ENCODE data around the gene SMAD6.

Gene SMAD6

DNA sequence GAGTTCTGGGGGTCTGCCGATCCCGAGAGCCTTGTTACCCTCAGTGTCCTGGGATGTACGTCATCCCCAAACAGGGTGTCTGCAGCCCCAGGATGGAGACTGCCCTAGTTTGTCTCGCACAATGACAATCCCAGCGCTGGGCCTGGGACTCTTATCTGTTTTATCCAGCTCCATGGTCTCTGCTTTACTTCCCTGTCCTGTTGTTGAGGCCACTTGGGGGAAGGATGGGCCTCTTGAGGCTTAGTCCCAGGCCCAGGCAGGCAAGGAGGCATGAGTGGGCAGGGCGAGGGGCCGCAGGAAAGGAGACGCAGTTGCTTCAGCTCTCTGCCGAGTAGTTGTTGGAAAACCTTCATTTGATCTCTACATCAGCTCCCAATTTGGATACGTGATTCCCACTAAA, 17.4 kb downstream of the SMAD6 start:
- DNase-seq (ENCODE audit: low read depth in 1 of 2, low spot score in 1 of 2): no peak

DNA sequence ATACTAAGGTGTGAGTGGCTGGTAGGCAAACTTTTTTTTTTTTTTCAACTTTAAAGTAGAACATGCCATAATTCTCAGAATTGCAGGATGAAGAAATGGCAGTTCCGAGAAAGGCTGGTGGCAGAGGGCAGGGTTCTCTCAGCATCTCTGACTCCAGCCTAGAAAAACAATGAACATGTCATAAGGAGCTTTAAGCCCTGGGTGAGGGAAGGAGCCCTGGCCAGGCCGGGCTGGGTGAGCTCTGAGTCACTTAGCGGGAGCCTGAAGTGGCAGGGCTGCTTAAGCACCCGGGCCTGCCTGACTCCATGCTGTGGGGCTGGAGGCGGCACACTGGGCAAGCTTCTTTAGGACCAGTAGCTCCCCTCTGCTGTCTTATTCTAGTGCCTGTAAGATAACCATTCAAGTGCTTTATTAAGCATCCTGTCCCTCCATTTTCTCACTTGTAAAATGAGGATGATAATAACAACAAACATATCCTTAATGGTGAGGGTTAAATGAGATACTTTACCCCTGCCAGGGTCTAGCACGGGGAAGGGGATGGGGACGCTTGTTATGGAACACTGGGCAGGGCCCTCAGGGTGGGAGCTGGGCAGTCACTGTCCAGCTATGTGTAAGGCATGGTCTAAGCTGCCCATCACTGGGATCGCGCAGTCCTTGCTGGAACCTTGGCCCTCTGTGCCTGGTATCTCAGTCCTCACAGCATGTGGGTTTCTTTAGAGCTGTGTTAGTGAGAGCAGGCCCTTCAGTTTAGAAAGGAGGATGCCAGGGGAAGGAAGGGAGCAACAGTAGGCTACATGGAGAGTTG, 18.4 kb downstream of the SMAD6 start:
- DNase-seq (ENCODE audit: low read depth in 1 of 2, low spot score in 1 of 2): no peak

DNA sequence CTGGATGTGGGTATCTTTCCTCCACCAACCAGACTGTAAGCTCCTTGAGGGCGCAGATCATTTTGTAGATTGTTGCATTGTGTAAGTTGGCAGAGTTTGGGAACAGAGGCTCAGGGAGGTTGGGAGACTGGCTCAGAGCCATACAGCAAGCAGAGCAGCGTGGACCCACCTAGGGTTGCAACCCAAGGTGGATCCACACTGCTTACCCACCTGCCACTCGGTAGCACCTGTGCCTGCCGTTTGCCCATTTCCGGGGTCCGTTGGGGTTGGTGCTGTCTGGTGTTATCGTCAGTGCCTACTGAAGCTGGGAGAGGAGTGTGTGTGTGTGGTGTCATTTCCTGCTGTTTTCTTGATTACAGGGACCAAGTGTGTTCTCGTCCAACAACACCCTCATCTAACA, 19.0 kb downstream of the SMAD6 start:
- no peak for DNase-seq (ENCODE audit: low read depth in 1 of 2, low spot score in 1 of 2)

DNA sequence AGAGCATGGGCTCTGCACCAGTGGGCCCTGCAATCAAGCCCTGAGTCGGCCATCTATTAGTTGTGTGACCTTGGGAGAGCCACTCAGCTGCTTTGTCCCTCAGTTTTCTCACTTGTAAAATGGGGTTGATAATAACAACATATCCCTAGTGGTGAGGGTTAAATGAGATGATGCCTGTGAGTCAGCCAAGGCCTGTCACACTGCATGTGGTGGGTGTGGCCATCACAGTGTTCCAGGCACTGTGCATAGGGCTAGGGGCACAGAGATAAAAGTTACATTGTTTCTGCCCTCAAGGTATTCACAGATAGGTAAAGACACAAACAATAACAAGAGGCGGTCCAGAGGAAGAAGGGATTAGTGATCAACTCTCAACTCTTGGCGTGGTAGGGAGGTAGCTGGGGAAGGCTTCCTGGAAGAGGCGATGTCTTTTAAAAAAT, 19.5 kb downstream of the SMAD6 start:
- DNase-seq (ENCODE audit: low read depth in 1 of 2, low spot score in 1 of 2): no peak

DNA sequence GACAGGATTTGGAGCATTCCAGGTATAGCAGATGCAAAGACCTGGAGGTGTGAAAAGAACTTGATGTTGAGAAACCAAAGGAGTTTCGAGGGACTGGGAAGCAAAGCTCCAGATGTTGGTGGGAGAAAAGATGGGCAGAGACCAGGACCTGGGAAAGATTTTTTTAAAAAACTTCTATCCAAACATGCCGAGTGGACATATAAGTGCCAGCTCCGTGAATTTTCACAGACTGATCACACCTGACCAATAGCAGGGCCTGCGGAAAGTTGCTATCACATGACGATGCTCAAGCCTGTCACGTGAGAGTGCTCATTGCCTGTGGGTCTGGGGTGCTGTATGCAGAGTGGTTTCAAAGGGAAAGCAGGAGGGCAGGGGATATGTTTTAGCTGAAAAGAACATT, 19.9 kb downstream of the SMAD6 start:
- no peak for DNase-seq (ENCODE audit: low read depth in 1 of 2, low spot score in 1 of 2)

DNA sequence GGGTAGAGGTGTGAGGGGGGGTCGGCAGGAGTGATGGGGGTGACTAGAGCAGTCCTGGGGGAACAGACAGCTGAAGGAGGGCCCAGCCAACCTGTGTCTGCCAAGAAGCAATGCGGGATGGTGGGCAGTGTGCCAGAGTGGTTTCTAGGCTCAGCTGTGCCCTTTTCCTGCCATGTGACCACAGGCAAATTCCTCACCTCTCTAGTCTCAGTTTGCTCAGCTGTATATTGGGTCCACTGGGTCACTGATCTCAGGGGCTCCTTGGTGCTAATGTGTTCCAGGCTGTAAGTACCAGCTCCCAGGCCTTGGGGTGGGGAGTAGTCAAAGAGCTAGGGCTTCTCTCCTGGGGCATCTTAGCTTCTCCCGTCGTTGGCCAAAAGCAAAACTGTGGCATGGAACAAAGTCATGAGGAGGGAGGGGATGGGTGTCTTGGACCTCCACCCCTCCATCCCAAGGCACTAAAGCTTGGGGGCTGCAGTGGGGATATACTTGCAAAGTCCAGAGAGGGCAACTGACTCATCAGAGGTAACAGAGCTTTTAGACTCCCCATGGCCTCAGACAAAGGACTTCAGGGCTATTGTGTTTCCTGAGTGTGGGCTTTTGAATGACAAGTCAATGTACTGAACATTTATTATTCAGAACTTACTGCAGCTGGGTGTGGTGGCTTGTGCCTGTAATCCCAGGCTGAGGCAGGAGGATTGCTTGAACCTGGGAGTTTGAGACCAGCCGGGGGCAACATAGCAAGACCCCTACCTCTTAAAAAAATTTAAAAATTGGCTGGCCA, 20.9 kb downstream of the SMAD6 start:
- no peak for DNase-seq (ENCODE audit: low read depth in 1 of 2, low spot score in 1 of 2)

DNA sequence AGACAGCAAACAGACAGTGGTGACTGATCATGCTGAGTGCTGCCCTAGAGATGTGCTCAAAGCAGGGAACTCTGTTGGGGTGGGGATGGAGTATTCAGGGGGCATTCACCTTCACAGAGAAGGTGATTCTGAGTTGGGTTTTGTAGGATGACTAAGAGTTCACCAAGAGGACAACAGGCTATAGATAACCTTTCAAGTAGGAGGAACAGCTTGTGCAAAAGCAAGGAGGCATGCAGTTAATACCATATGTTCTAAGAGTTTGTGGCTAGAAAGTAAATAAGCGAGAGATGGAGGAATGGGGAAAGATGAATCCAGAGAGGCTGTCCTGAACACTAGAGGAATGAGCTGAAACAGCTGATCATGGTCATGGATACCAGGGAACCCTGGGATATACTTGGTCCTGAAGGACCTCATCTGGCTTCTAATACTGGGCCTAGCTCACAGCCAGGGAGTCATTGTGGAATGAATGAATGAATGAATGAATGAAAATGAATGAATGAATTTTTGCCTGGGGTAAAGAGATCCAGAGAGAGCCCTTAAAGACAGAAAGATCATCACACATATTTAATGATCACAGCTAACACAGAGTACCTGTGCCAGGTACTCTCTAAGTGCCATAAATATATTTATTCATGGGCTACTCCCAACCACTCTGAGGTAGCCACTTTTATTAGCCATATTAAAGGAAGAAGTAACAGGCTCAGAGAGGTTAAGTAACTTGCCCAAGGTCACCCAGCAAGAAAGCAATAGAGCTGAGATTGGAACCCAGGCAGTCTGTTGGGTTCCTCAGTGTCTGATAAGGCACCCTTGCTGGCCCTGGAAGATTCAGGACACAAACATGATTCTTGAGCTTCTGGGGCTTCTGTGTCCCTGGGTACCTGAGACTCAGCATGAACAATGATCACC, 22.0 kb downstream of the SMAD6 start:
- DNase-seq (ENCODE audit: low read depth in 1 of 2, low spot score in 1 of 2): no peak

DNA sequence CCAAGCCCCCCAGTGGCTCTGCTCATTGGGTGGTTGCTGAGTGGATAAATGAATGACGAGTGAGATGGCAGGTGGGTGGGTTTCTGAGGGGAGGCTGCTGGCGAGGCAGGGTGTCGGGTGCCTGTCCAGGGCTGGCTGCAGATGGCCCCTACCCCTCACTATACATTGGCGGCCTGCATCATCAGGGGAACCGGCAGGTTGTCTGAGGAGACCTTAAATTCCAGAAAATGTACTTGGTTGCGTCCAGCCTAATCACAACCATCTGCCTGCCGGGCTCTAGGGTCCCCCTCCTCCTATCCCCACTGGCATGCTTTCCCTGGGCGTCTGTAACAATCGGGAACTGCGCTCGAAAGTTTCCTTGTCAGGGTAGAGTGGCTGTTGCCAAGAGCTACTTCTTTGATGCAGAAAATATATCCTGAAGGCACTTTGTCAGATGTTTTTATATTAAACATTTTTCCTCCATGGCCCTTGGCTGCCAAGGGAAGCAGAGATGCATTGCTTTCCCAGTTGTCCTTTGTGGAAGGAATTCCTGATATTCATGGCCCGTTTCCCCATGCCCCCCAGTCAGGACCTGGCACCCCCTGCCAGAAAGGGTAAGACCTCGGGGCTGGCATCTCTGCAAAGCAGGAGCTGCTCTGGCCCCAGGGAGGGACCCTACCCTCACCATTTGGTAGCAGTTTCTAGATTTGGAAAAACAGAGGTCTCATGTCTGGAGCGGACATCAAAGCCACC, 22.9 kb downstream of the SMAD6 start:
- DNase-seq (ENCODE audit: low read depth in 1 of 2, low spot score in 1 of 2): no peak

DNA sequence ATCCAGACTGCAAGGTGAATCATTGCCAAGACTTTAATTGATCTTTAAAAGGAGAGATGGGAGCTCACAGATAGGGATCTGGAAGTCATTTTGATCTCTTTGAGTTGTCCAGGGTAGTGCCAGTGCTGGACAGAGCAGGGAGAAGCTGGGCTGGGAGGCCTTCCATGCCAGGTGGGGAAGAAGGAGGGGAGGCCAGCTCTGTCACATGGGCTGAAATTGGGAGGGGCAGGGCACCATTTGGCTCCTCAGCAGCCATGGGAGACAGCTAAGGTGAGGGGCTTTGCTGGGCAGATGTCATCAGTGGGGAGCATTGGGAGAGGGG, 23.4 kb downstream of the SMAD6 start:
- no peak for DNase-seq (ENCODE audit: low read depth in 1 of 2, low spot score in 1 of 2)

DNA sequence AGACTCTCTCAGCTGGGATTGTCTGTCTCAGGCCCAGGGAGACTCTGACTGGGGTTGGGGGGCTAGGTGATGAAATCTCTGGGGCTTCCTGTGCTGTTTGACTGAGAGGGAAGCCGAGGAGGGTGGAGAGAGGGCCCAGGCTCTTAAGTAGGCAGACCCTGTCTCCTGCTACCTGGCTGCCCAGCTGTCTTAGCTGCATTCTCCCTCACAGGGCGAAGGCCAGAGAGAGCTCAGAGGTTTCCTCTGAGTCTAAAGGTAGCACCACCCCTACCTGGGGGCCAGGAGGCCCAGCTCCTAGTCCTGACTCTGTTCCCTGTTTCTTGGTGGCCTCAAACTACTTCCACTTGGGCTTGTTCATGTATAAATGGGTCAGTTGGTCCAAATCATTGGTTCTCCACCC, 24.4 kb downstream of the SMAD6 start:
- DNase-seq (ENCODE audit: low read depth in 1 of 2, low spot score in 1 of 2): no peak

DNA sequence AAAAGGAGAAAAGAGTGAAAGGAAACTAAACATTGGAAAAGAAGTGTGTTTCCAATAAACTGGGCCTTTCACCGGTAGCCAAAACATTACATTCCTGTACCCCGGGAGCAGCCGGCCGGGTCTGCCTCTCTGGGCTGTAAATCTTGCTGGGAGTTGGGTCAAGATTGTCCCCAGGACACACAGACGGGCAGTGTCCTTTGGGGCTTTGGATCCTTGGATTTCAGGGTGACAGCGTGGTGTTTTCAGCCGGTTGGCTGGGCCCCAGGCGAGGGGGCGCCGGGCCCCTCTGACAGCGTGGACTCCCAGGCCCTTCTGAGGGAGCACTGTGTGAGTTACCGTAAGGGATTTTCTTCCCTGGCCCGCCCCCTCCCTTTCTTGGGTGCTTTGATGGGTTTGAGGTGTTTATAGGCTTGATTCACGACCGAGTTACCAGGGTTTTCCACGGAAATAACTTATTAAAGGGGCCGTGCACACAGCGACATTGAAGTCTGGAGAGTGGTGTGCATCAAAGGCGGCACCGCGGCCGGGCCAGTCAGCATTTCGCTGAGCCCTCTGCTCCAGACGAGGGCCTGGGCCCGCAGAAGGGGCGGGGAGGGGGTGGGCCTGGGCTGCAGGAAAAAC, 27.4 kb downstream of the SMAD6 start:
- no peak for DNase-seq (ENCODE audit: low read depth in 1 of 2, low spot score in 1 of 2)

DNA sequence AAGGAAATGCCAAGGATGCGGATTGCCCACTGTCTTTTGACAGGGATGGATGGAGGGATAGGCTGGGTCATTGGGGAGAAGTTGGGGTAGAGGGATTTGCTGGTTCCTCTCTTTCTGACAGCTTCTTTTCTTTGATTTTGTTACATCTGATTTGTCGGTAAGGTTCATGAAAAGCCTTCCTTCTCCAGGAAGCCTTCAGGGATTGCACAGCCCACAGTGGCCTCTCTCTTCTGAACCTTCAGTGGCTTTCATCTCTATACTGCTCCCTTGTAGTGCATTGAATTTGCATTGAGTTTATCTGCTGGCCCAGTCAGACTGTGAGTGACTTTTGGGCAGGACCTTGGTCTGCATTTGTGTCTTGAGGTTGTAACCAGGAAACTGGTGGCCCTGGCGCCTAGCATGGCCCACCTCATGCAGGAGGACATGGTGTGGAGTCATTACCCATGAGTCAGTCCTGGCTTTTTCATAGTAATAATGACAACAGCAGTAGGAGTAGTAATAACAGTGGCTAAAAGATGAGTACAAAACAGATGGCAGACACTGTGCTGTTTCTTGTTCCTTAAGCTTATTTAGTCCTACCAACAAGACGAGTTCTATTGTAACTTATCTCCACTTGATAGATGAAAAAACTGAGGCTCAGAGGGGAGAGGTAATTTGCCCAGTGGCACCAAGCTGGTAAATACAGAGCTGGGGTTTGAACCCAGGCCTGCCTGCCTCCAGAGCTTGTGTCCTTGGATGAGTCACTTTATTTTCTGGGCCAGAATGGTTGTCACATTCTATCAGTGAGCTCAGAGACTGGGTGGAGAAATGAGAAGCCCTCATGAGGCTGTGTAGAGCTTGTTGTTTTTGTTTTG, 28.4 kb downstream of the SMAD6 start:
- no peak for DNase-seq (ENCODE audit: low read depth in 1 of 2, low spot score in 1 of 2)

DNA sequence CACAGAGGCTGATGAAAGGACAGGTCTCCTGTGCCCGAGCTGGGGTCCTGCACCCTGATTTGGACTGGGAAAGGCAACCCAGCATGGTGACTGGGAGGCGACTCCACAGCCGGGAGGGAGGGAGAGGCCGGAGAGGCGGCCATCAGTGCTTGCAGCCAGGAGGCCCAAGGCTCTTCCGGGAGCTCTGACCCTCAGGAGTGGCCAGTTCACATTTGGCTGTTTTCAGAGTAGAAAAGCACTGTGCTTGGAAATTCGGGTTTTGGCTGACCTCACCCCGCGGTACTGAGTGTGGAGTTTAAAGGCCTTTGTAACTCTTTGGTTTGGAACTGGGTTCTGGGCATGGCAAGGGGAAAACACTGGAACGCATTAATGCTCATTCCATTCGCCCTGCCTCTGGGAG, 31.9 kb downstream of the SMAD6 start:
- no peak for DNase-seq (ENCODE audit: low read depth in 1 of 2, low spot score in 1 of 2)

DNA sequence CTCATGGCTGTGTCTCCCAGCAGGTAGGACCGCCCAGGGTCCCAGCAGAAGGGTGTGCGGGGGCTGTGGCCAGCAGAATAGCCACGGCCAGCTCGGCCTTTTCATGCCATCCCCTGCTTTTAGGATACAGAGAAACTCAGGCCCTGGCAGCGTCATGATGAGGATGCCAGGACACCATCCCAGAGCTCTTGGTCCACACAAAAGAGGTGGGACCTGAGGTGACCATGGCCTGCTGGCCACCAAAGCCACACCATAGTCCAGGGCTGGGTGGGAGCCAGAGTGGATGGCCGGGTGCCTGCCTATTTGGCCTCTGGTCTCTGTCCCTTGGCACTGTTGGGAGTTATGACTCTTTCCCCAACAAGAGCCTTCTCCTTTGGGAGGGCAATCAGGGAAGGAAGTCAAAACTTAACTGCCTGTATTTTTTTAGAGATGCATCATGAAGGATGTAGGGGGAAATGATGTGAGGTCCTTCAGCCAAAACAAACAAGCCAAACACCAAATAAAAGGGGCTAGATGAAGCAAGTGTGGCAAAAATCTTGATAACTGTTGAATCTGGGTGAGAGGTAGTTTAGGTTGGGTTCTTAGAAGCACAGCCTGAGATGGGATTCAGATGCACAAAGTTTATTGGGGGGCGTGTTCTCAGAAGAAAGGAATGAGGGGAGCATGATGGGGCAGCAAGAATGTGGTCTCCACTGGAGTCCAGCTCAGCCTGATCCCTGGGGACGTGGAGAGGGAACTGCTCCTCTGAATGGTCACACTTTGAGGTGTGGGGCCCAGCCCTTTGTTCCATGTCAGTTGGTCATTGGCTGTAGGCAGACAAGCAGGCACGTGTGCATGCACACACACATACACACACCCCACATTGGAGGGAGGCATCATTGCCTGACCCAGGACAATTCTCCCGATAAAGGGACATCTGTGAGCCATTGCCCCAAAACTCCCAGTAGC, 33.2 kb downstream of the SMAD6 start:
- DNase-seq (ENCODE audit: low read depth in 1 of 2, low spot score in 1 of 2): no peak

DNA sequence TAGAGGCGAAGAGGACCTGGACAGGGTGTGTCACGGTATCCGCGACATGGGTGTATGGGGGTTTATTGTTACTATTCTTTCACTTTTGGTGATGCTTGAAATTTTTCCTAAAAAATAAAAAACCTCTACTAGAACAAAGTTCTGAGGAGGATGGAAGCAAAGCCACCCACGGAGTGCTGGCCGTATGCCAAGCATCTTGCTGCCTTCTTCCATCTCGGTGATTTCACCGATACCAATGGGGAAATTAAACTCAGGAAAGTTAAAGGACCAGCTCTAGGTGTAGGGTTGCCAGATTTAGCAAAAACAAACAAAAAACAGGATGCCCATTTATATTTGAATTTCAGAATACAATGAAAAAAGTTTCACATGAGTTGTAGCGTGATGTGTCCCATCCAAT, 33.9 kb downstream of the SMAD6 start:
- DNase-seq (ENCODE audit: low read depth in 1 of 2, low spot score in 1 of 2): no peak

DNA sequence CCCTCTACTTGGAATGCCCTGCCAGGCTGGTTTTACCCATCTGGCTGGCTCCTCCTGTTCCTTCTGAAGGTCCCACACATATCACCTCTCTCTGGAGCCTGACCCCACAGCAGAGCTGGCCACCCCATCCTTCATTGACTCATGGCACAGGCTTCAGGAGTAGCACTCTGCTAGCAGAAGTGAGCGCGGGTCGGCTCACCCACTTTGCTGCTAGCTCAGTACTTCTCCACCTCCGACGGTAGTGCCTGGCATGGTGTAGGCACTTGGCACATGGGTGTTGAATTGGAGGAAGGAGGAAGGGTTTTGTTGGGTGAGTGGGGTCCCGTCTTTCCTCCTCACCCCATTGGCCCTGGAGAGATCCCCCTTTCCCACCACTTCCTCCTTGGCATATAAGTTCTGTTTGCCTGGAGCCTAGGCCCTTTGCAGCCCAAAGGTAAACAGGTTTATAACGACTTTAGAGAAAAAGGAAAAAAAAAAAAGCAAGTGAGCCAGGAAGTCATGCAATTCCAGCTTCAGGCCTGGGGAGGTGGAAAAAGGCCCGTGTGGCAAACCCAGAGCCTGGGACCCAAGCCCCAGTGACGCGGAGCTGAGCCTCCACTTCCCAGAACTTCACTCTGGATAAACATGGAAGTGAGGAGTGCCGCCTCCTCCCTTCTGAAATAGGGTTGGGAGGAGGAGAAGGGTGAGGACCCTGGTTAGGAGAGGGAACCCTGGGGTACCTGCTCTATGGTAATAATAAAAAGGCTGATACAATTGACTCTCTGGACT, 35.4 kb downstream of the SMAD6 start:
- no peak for DNase-seq (ENCODE audit: low read depth in 1 of 2, low spot score in 1 of 2)

DNA sequence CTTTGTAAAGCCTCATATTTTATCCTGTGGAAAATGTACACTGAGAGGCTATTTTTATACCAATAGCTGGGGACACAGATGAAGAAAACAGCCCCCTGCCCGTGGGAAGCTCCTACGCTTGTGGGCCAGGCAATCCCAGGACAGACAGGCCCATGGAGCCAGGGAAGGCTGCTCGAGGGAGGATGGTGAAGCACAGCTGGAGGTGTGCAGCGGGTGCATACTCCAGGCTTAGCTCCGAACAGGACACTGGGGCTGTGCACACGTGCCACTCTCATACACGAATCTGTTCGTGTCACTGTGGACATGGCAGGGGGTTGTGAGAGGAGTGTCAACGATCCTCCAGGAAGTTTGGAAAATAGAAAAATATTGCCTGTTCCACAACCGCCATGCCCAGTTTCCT, 36.1 kb downstream of the SMAD6 start:
- no peak for DNase-seq (ENCODE audit: low read depth in 1 of 2, low spot score in 1 of 2)

DNA sequence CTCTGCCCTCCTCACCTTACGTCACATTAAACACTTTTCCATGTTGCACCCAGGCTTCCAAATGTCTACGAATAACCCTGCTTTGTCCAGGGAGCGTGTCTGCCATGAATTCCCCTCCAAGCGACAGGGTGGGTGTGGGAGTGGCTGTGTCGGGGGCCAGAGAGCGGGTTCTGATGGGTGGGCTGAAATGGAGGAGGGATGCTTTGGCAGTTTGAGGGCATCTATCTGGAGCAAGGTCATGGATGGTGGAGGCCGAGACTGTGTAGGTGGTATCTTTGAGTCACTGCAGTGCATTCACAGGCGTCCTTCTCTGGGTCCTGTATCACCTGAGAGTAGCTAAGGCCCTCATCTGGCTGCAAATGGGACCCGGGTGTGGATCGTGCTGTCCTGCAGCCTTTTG, 36.6 kb downstream of the SMAD6 start:
- no peak for DNase-seq (ENCODE audit: low read depth in 1 of 2, low spot score in 1 of 2)

Measured in activated CD4-positive, alpha-beta T cell treated with anti-CD3 and anti-CD28 coated beads, Interleukin-2, amount 50 U/mL, for 24 hours (primary cell).